Measurements from ENCODE around the gene GIMAP2. TPM values are rescaled to one million over a fixed set of nuclear protein-coding genes. Genes with fewer than 3 reads are reported as not detected.

The GIMAP2 gene
- total and polyA plus RNA-seq, 2 of the 13 experiments (the other 11 are each of a cell fraction or from before 2014, with no cell fraction given), result 0.49 to 1.4 TPM

GRCh38 chr7:150727381-150727780 lies 41.9 kb downstream of the GIMAP2 start (continued):
- no peak for TF ChIP-seq ZNF468 (CRISPR knock-in tag; IDR thresholded peaks at IDR 0.05)
- no peak for TF ChIP-seq BORCS8-MEF2B (CRISPR knock-in tag; IDR thresholded peaks at IDR 0.05)
- TF ChIP-seq CENPBD1 (CRISPR knock-in tag; IDR thresholded peaks at IDR 0.05; ENCODE audit: borderline replicate concordance, low read depth), result no peak
- TF ChIP-seq GATAD1 (CRISPR knock-in tag; IDR thresholded peaks at IDR 0.05), result 0 out of 2 replicates have a peak, but pooled peaks have one; percentile 27
- TF ChIP-seq EP300 (IDR thresholded peaks at IDR 0.05; ENCODE audit: low read depth in 2 of 2, low read length in 2 of 2), result peak; percentile 40 to 68; a peak in 1 of 4 replicates
- peak; percentile 33; the same call in 1 of the 2 replicates for TF ChIP-seq EP300 (CRISPR knock-in tag; IDR thresholded peaks at IDR 0.05; ENCODE audit: borderline replicate concordance)
- TF ChIP-seq ZKSCAN5 (CRISPR knock-in tag; IDR thresholded peaks at IDR 0.05), result no peak
- no peak for TF ChIP-seq ZMAT5 (CRISPR knock-in tag; IDR thresholded peaks at IDR 0.05; ENCODE audit: borderline replicate concordance, low read depth)
- TF ChIP-seq ZNF564 (CRISPR knock-in tag; IDR thresholded peaks at IDR 0.05), result no peak
- TF ChIP-seq FOXC1 (CRISPR knock-in tag; IDR thresholded peaks at IDR 0.05; ENCODE audit: borderline replicate concordance), result no peak
- TF ChIP-seq PLRG1 (conservative IDR thresholded peaks at IDR 0.05), result no peak
- TF ChIP-seq CEBPZ (IDR thresholded peaks at IDR 0.05; ENCODE audit: low read length), result no peak
- TF ChIP-seq ZNF138 (CRISPR knock-in tag; IDR thresholded peaks at IDR 0.05; ENCODE audit: low read depth), result no peak
- TF ChIP-seq EZH2 (conservative IDR thresholded peaks at IDR 0.05; ENCODE audit: low read depth, low read length), result no peak
- TF ChIP-seq SYNCRIP (IDR thresholded peaks at IDR 0.05; ENCODE audit: insufficient read depth, low read depth, low read length), result no peak
- no peak for TF ChIP-seq ZNF225 (CRISPR knock-in tag; IDR thresholded peaks at IDR 0.05)
- no peak for TF ChIP-seq CENPX (CRISPR knock-in tag; IDR thresholded peaks at IDR 0.05)
- TF ChIP-seq KLF11 (CRISPR knock-in tag; IDR thresholded peaks at IDR 0.05), result no peak
- no peak for TF ChIP-seq MXD3 (CRISPR knock-in tag; IDR thresholded peaks at IDR 0.05)
- TF ChIP-seq ATAD3A (CRISPR knock-in tag; IDR thresholded peaks at IDR 0.05), result no peak
- TF ChIP-seq NONO (IDR thresholded peaks at IDR 0.05), result no peak
- no peak for TF ChIP-seq NONO (CRISPR knock-in tag; conservative IDR thresholded peaks at IDR 0.05)
- no peak for TF ChIP-seq ELF1 (CRISPR knock-in tag; IDR thresholded peaks at IDR 0.05)
- TF ChIP-seq ONECUT2 (CRISPR knock-in tag; IDR thresholded peaks at IDR 0.05), result no peak
- TF ChIP-seq KDM1A (CRISPR knock-in tag; IDR thresholded peaks at IDR 0.05), result peak; percentile 72; the same call in 1 of the 2 replicates
- no peak for TF ChIP-seq ZNF781 (CRISPR knock-in tag; IDR thresholded peaks at IDR 0.05; ENCODE audit: borderline replicate concordance, not compliant biosample characterization)
- no peak for TF ChIP-seq ZNF552 (CRISPR knock-in tag; IDR thresholded peaks at IDR 0.05; ENCODE audit: borderline replicate concordance)
- no peak for TF ChIP-seq IKZF5 (CRISPR knock-in tag; IDR thresholded peaks at IDR 0.05)
